ENCODE results near the gene KRTAP16-1.
"Not testable (repeated sequence)": the region's sequence is repeated elsewhere in the genome, so short reads cannot be mapped to it uniquely, and the experiment has no call there.

Gene KRTAP16-1

DNA sequence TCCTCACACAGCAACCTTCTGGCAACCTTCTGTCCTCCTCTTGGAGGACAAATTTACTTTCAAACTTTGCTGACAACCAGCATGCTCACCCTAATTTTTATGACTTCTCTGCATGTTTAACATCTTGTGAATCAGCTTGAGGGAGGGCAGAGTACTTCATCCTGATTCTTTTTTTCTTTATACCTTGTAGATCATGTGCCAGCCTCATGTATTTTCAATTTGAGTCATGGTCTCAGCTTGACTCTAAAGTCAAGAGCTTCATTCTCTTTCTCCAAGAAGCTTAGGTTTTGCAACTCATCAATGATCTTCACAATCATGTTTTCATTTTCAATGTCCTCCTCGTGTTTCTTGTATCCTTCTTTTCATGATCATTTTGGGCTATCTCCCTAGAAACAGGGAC, 37.3 kb downstream of the KRTAP16-1 start:
- Histone ChIP-seq H3K4me3 (ENCODE audit: low read length) (no peak overlapping the region), H3K36me3 (ENCODE audit: insufficient read depth, low read length) (no peaks in the 10 kb centered on the region), H3K9me3 (ENCODE audit: low read length) (no peaks in the 10 kb centered on the region), H3K4me1 (ENCODE audit: insufficient read depth, low read length) (no peaks in the 10 kb centered on the region), H3K27me3 (ENCODE audit: insufficient read depth, low read length) (no peaks in the 10 kb centered on the region), H2AFZ (ENCODE audit: low read depth, low read length) (no peak overlapping the region)

DNA sequence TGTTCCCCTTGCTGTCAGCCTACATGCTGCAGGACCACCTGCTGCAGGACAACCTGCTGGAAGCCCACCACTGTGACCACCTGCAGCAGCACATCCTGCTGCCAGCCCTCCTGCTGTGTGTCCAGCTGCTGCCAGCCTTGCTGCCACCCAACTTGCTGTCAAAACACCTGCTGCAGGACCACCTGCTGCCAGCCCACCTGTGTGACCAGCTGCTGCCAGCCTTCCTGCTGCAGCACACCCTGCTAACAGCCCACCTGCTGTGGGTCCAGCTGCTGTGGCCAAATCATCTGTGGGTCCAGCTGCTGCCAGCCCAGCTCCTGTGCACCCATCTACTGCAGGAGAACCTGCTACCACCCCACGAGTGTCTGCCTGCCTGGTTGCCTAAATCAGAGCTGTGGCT, 37.8 kb downstream of the KRTAP16-1 start:
- H3K27me3 ChIP-seq (ENCODE audit: insufficient read depth, low read length); H2AFZ ChIP-seq (ENCODE audit: low read depth, low read length); H3K4me3 ChIP-seq (ENCODE audit: low read length); H3K36me3 ChIP-seq (ENCODE audit: insufficient read depth, low read length); H3K9me3 ChIP-seq (ENCODE audit: low read length); H3K4me1 ChIP-seq (ENCODE audit: insufficient read depth, low read length): not testable (repeated sequence)

DNA sequence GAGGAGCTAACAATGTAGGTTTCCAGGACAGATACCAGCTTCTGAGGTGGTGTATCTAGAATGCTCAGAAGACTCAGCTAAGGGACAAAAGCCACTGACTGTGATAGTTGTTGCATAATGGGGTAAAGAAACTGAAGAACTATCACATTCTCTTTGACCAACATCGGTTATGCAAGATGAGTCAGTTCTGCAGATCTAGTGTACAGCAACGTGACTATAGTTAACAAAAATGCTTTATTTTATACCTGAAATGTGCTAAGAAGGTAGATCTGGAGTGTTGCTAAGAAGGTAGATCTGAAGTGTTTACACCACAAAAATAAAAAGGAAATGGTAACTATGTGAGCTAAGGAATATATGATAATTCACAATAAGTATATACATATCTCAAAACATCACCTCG, 41.4 kb downstream of the KRTAP16-1 start:
- no peaks in the 10 kb centered on the region for H3K9me3 ChIP-seq (ENCODE audit: low read length)
- H3K27me3 ChIP-seq (ENCODE audit: insufficient read depth, low read length): no peaks in the 10 kb centered on the region
- H2AFZ ChIP-seq (ENCODE audit: low read depth, low read length): no peak overlapping the region
- H3K4me1 ChIP-seq (ENCODE audit: insufficient read depth, low read length): no peaks in the 10 kb centered on the region
- no peak overlapping the region for H3K4me3 ChIP-seq (ENCODE audit: low read length)
- H3K36me3 ChIP-seq (ENCODE audit: insufficient read depth, low read length): no peaks in the 10 kb centered on the region

DNA sequence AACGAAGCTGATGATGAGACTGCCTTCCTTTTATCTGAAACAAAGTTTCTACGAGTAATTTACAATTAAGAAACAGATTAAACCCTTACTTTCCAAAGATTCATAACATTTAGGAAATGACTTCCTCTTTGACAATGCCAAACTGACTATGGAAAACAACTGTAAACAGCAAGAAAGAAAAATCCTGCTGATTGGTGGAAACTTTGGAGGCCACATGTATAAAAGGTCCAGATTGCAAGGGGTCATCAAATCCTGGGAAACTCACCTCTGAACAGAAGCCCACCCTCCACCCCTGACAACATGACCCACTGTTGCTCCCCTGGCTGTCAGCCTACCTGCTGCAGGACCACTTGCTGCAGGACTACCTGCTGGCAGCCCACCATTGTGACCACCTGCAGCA, 44.0 kb downstream of the KRTAP16-1 start, which contains the start of gene KRTAP9-6:
Gene KRTAP9-6, plus strand, starts transcription at position 301 of the 400 bp plus-strand sequence. Its CDS starts 0 bp downstream, at position 301.
- Histone ChIP-seq H3K36me3 (ENCODE audit: insufficient read depth, low read length) (no peaks in the 10 kb centered on the region), H3K27me3 (ENCODE audit: insufficient read depth, low read length) (no peaks in the 10 kb centered on the region), H3K4me3 (ENCODE audit: low read length) (no peak within 1 kb of the TSS), H3K4me1 (ENCODE audit: insufficient read depth, low read length) (no peaks in the 10 kb centered on the region), H3K9me3 (ENCODE audit: low read length) (no peaks in the 10 kb centered on the region), H2AFZ (ENCODE audit: low read depth, low read length) (no peak within 1 kb of the TSS)

DNA sequence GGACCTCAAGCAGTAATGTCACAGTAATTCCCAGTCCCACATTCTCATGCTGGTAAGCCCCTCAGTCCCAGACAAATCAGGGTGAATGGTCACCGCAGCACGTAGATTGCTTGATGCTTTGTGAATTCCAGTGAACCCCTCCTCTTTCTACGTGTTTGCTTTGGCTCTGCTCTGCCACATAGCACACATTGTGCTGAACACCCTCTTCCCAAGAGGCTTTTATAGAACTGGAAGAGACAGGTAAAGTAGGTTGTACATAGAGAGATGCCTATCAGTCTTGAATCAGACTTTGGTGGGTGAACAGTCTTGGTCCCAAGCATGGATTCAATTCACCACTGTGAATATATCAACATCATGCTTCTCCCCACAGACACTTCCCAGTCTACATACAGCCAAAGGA, 44.5 kb downstream of the KRTAP16-1 start:
- Histone ChIP-seq H3K36me3 (ENCODE audit: insufficient read depth, low read length) (no peaks in the 10 kb centered on the region), H2AFZ (ENCODE audit: low read depth, low read length) (no peak overlapping the region), H3K9me3 (ENCODE audit: low read length) (no peaks in the 10 kb centered on the region), H3K27me3 (ENCODE audit: insufficient read depth, low read length) (no peaks in the 10 kb centered on the region), H3K4me1 (ENCODE audit: insufficient read depth, low read length) (no peaks in the 10 kb centered on the region), H3K4me3 (ENCODE audit: low read length) (no peak overlapping the region)

DNA sequence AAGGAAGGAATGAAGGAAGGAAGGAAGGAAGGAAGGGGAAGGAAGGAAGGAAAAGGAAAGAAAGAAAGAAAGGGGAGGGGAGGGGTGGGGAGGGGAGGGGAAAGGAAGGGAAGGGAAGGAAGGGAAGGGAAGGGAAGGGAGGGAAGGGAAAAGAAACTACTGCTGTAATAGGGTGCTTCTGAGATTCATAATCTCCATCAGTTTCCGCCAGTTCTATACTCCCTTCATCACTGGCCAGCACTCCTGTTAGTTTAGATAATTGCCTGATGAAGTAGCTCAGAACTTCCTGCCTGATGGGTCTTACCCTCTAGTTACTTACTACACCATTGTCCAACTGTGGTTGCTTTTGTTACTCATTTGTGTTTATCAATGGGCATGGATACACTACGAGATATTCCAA, 45.9 kb downstream of the KRTAP16-1 start:
- no peaks in the 10 kb centered on the region for H3K9me3 ChIP-seq (ENCODE audit: low read length)
- no peaks in the 10 kb centered on the region for H3K27me3 ChIP-seq (ENCODE audit: insufficient read depth, low read length)
- no peak overlapping the region for H2AFZ ChIP-seq (ENCODE audit: low read depth, low read length)
- H3K36me3 ChIP-seq (ENCODE audit: insufficient read depth, low read length): no peaks in the 10 kb centered on the region
- H3K4me1 ChIP-seq (ENCODE audit: insufficient read depth, low read length): no peaks in the 10 kb centered on the region
- no peak overlapping the region for H3K4me3 ChIP-seq (ENCODE audit: low read length)

DNA sequence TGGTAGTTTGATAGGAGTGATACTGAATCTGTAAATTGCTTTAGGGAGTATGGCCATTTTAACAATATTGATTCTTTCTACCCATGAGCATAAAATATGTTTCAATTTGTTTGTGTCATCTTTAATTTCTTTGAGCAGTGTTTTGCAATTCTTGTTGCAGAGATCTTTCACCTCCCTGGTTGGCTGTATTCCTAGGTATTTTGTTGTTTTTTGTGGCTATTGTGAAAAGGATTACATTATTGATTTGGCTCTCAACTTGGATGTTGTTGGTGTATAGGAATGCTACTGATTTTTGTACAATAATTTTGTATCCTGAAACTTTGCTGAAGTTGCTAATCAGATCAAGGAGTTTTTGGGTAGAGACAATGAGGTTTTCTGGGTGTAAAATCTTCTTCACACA, 50.7 kb downstream of the KRTAP16-1 start:
- Histone ChIP-seq H3K36me3 (ENCODE audit: insufficient read depth, low read length) (no peaks in the 10 kb centered on the region), H2AFZ (ENCODE audit: low read depth, low read length) (no peak overlapping the region), H3K9me3 (ENCODE audit: low read length) (no peaks in the 10 kb centered on the region), H3K4me1 (ENCODE audit: insufficient read depth, low read length) (no peaks in the 10 kb centered on the region), H3K27me3 (ENCODE audit: insufficient read depth, low read length) (no peaks in the 10 kb centered on the region), H3K4me3 (ENCODE audit: low read length) (no peak overlapping the region)

All from neuron (in vitro differentiated cells).